Thyroid gland (tissue), 4 donors: Measurements from ENCODE around the gene TYRO3. TPM values are rescaled to one million over a fixed set of nuclear protein-coding genes. Genes with fewer than 3 reads are reported as not detected.

Experiments used
- DNase-seq, 2 donors: peaks; one replicate each; pipeline ENCODE4 v3.0.0-alpha.2; 2019
- H3K27ac ChIP-seq, 3 donors: fragments of 200-600 bp; sonication (generic); 1 replicate in 2 of 3; 2 replicates in 1 of 3; pipeline ENCODE4 v1.5.1; 2016 to 2019; ENCODE audit warnings: mild to moderate bottlenecking in 1 of 3, moderate library complexity in 1 of 3
- H3K27me3 ChIP-seq: fragments of 200-600 bp; sonication (generic); one replicate; pipeline ENCODE4 v1.5.1; 2019
- H3K36me3 ChIP-seq, 2 donors: fragments of 200-600 bp; sonication (generic); one replicate each; pipeline ENCODE4 v1.5.1; 2016 to 2019
- H3K4me1 ChIP-seq, 2 donors: fragments of 200-600 bp; sonication (generic); one replicate each; pipeline ENCODE4 v1.5.1; 2017 to 2019
- H3K4me3 ChIP-seq, 3 donors: fragments of 200-600 bp; sonication (generic); replicated peaks in 1 of 3; 1 replicate in 2 of 3; 2 replicates in 1 of 3; pipeline ENCODE4 v1.5.1; 2016; ENCODE audit warnings: mild to moderate bottlenecking in 1 of 3
- H3K9me3 ChIP-seq: fragments of 200-600 bp; sonication (generic); one replicate; pipeline ENCODE4 v1.5.1; 2017
- CTCF ChIP-seq, 6 experiments: fragments of 200-600 bp in 3 of 6; fragments of 450-650 bp in 3 of 6; sonication (generic) in 3 of 6; IDR thresholded peaks; one replicate each; pipeline ENCODE4 v1.5.1; 2016 to 2019; ENCODE audit warnings: antibody characterized with exemption in 6 of 6, mild to moderate bottlenecking in 2 of 6, inconsistent platforms in 1 of 6, moderate library complexity in 1 of 6
- POLR2A ChIP-seq, 2 donors: fragments of 450-650 bp; IDR thresholded peaks; one replicate each; pipeline ENCODE4 v1.6.1; 2017; ENCODE audit warnings: antibody characterized with exemption in 2 of 2, mild to moderate bottlenecking in 2 of 2, moderate library complexity in 1 of 2
- WGBS, 2 donors: methylation state at CpG; one replicate each; pipeline ENCODE4 v1.1.5; 2017; 5-methylcytosine and 5-hydroxymethylcytosine counted together
- intact Hi-C: fragments of 100-400 bp; cut with DNase I; formaldehyde crosslinking; loops from one replicate; pipeline ENCODE4 v1.15.1; 2023
- total RNA-seq, 4 donors: library from RNA; depleted of rRNA; stranded (reverse); fragments of >200 nt; gene quantifications; one replicate each; pipeline ENCODE4 v1.2.3, GENCODE V29; 2016

TYRO3 gene
- 1 to 10 TPM; 1.6 to 4.4 (median 3.4) TPM for total RNA-seq

GRCh38 chr15:41558400-41559238, at the start of gene TYRO3:
Gene TYRO3 (plus strand): TSS chr15:41559212. CDS start chr15:41559258, 46 bp downstream.
- peak within 1 kb of the TSS in 2 of 3 donors; percentile 27 to 39 for H3K4me3 ChIP-seq
- DNase-seq, result peak; percentile 48 to 56
- peaks cover 12 to 20% of the 10 kb centered on the region in 2 donors for H3K4me1 ChIP-seq
- H3K27me3 ChIP-seq, result no peaks in the 10 kb centered on the region
- 4 to 10% methylated on average over 14 to 26 of the region's 81 CpGs for WGBS, 2 donors
- intact Hi-C loops, result no loop called here
- TF ChIP-seq CTCF (IDR thresholded peaks at IDR 0.05), result no peak
- peak in 1 of 2 donors; percentile 41 for TF ChIP-seq POLR2A (IDR thresholded peaks at IDR 0.05)
- H3K36me3 ChIP-seq, result no peaks in the 10 kb centered on the region
- H3K9me3 ChIP-seq, result no peaks in the 10 kb centered on the region
- H3K27ac ChIP-seq, result no peak within 1 kb of the TSS

- peaks cover 18% of the 10 kb centered on the region for H3K27me3 ChIP-seq
- no peak overlapping the region for H3K4me3 ChIP-seq
- intact Hi-C loops, result no loop called here
- TF ChIP-seq POLR2A (IDR thresholded peaks at IDR 0.05) (no peak), CTCF (IDR thresholded peaks at IDR 0.05) (no peak)
- no peaks in the 10 kb centered on the region for H3K36me3 ChIP-seq
- no peak overlapping the region for H3K27ac ChIP-seq
- WGBS, 2 donors, result 81% methylated on average over 7 of the region's 7 CpGs
- peaks cover 23 to 30% of the 10 kb centered on the region in 2 donors for H3K4me1 ChIP-seq
- no peaks in the 10 kb centered on the region for H3K9me3 ChIP-seq
- DNase-seq, result no peak
Observed at GRCh38 chr15:41510728-41511127, 48.3 kb upstream of the TYRO3 start.

GRCh38 chr15:41511331-41511898, 47.6 kb upstream of the TYRO3 start:
- DNase-seq, result peak in 1 of 2 donors; percentile 11
- WGBS, 2 donors, result 1% methylated on average over 13 of the region's 56 CpGs; no CpG with 5 or more reads in 1 of the 2 donors
- peak overlapping the region in 1 of 3 donors; percentile 13 for H3K4me3 ChIP-seq
- no peak overlapping the region for H3K27ac ChIP-seq
- H3K9me3 ChIP-seq, result no peaks in the 10 kb centered on the region
- H3K36me3 ChIP-seq, result no peaks in the 10 kb centered on the region
- TF ChIP-seq POLR2A (IDR thresholded peaks at IDR 0.05) (no peak), CTCF (IDR thresholded peaks at IDR 0.05) (no peak)
- peaks cover 23 to 30% of the 10 kb centered on the region in 2 donors for H3K4me1 ChIP-seq
- peaks cover 18% of the 10 kb centered on the region for H3K27me3 ChIP-seq
- intact Hi-C loops, result no loop called here

GRCh38 chr15:41511899-41512369, 47.1 kb upstream of the TYRO3 start:
- DNase-seq, result no peak
- Histone ChIP-seq H3K4me1 (peaks cover 23 to 30% of the 10 kb centered on the region in 2 donors), H3K36me3 (no peaks in the 10 kb centered on the region), H3K27ac (no peak overlapping the region), H3K27me3 (peaks cover 18% of the 10 kb centered on the region), H3K9me3 (no peaks in the 10 kb centered on the region), H3K4me3 (peak overlapping the region in 1 of 3 donors; percentile 13)
- intact Hi-C loops, result no loop called here
- 0 to 7% methylated on average over 19 to 45 of the region's 49 CpGs for WGBS, 2 donors
- TF ChIP-seq POLR2A (IDR thresholded peaks at IDR 0.05) (no peak), CTCF (IDR thresholded peaks at IDR 0.05) (no peak)
